ENCODE results near the gene SPRYD7.
A peak's percentile ranks its signal among the peaks of the same experiment; 100 is the strongest.
"Not testable (repeated sequence)": the region's sequence is repeated elsewhere in the genome, so short reads cannot be mapped to it uniquely, and the experiment has no call there.

SPRYD7 gene

DNA sequence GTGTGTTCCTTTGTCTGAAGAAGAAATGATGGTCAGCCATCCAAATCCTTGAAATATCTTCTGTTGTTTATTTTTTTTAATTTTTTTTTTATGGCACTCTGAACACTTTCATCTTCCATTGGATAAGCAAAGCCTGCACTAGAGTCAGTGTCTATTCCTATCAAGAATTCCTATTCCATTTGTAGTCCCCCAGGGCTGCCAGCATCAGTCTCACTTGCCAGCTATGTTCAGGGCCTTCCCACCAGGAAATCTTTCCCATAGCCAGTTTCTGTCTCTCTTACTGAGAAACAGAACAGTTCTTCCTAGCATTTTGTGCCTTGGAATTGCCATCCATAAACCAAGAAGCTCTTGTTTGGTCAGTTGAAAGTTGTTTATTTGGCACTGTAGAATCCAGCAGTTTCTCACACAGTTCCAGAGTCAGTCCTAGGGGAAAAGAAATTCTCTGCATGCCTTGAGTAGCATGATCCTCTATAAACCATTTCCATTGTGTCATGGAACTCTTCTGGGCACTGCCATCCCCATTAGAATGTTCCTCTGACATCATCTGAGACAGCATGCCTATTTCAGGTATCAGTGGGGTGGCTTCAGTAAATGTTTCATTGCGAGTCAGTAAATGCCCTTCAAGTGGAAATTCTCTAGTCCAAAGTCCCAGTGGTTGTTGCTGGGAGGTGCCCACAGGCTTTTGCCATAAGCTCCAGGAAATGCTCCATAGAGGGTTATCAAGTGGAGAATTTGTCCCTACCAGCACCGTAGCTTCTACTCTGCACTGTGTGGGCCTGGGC lies 18.7 kb upstream of the SPRYD7 start:
- Histone ChIP-seq H3K4me3 (ENCODE audit: insufficient read depth, low read depth, low read length, poor library complexity, severe bottlenecking) (no peak overlapping the region), H3K27ac (ENCODE audit: insufficient read depth, low read length, poor library complexity, severe bottlenecking) (no peak overlapping the region), H3K9me3 (ENCODE audit: control insufficient read depth, low read length) (no peaks in the 10 kb centered on the region), H3K4me1 (ENCODE audit: control insufficient read depth, insufficient read depth, low read length, poor library complexity, severe bottlenecking) (no peaks in the 10 kb centered on the region), H3K36me3 (ENCODE audit: control insufficient read depth, insufficient read depth, low read length) (no peaks in the 10 kb centered on the region), H3K27me3 (replicated peaks; ENCODE audit: control insufficient read depth, insufficient read depth, low read length, poor library complexity, severe bottlenecking) (no peaks in the 10 kb centered on the region)
- no peak for DNase-seq

- Histone ChIP-seq H3K36me3 (ENCODE audit: control insufficient read depth, insufficient read depth, low read length) (no peaks in the 10 kb centered on the region), H3K27ac (ENCODE audit: insufficient read depth, low read length, poor library complexity, severe bottlenecking) (no peak overlapping the region), H3K27me3 (replicated peaks; ENCODE audit: control insufficient read depth, insufficient read depth, low read length, poor library complexity, severe bottlenecking) (no peaks in the 10 kb centered on the region), H3K4me1 (ENCODE audit: control insufficient read depth, insufficient read depth, low read length, poor library complexity, severe bottlenecking) (no peaks in the 10 kb centered on the region), H3K9me3 (ENCODE audit: control insufficient read depth, low read length) (no peaks in the 10 kb centered on the region), H3K4me3 (ENCODE audit: insufficient read depth, low read depth, low read length, poor library complexity, severe bottlenecking) (no peak overlapping the region)
- DNase-seq, result no peak
Observed at GRCh38 chr13:49953560-49953959, 17.4 kb upstream of the SPRYD7 start.

- H3K4me1 ChIP-seq (ENCODE audit: control insufficient read depth, insufficient read depth, low read length, poor library complexity, severe bottlenecking), result no peaks in the 10 kb centered on the region
- H3K4me3 ChIP-seq (ENCODE audit: insufficient read depth, low read depth, low read length, poor library complexity, severe bottlenecking), result no peak overlapping the region
- no peaks in the 10 kb centered on the region for H3K36me3 ChIP-seq (ENCODE audit: control insufficient read depth, insufficient read depth, low read length)
- no peak for DNase-seq
- H3K27me3 ChIP-seq (replicated peaks; ENCODE audit: control insufficient read depth, insufficient read depth, low read length, poor library complexity, severe bottlenecking), result no peaks in the 10 kb centered on the region
- H3K27ac ChIP-seq (ENCODE audit: insufficient read depth, low read length, poor library complexity, severe bottlenecking), result no peak overlapping the region
- H3K9me3 ChIP-seq (ENCODE audit: control insufficient read depth, low read length), result no peaks in the 10 kb centered on the region
Observed at GRCh38 chr13:49951754-49952535, 15.8 kb upstream of the SPRYD7 start.

GRCh38 chr13:49948777-49949270 lies 12.7 kb upstream of the SPRYD7 start:
- not testable (repeated sequence) for H3K4me3 ChIP-seq (ENCODE audit: insufficient read depth, low read depth, low read length, poor library complexity, severe bottlenecking); DNase-seq; H3K27ac ChIP-seq (ENCODE audit: insufficient read depth, low read length, poor library complexity, severe bottlenecking); H3K36me3 ChIP-seq (ENCODE audit: control insufficient read depth, insufficient read depth, low read length); H3K9me3 ChIP-seq (ENCODE audit: control insufficient read depth, low read length); H3K27me3 ChIP-seq (replicated peaks; ENCODE audit: control insufficient read depth, insufficient read depth, low read length, poor library complexity, severe bottlenecking); H3K4me1 ChIP-seq (ENCODE audit: control insufficient read depth, insufficient read depth, low read length, poor library complexity, severe bottlenecking)

GRCh38 chr13:49939321-49939720 lies 3.2 kb upstream of the SPRYD7 start:
- peaks cover 12% of the 10 kb centered on the region for H3K4me1 ChIP-seq (ENCODE audit: control insufficient read depth, insufficient read depth, low read length, poor library complexity, severe bottlenecking)
- DNase-seq, result no peak
- H3K9me3 ChIP-seq (ENCODE audit: control insufficient read depth, low read length), result no peaks in the 10 kb centered on the region
- no peaks in the 10 kb centered on the region for H3K36me3 ChIP-seq (ENCODE audit: control insufficient read depth, insufficient read depth, low read length)
- no peak overlapping the region for H3K27ac ChIP-seq (ENCODE audit: insufficient read depth, low read length, poor library complexity, severe bottlenecking)
- H3K4me3 ChIP-seq (ENCODE audit: insufficient read depth, low read depth, low read length, poor library complexity, severe bottlenecking), result no peak overlapping the region
- no peaks in the 10 kb centered on the region for H3K27me3 ChIP-seq (replicated peaks; ENCODE audit: control insufficient read depth, insufficient read depth, low read length, poor library complexity, severe bottlenecking)

- H3K9me3 ChIP-seq (ENCODE audit: control insufficient read depth, low read length), result no peaks in the 10 kb centered on the region
- peaks cover 12% of the 10 kb centered on the region for H3K4me1 ChIP-seq (ENCODE audit: control insufficient read depth, insufficient read depth, low read length, poor library complexity, severe bottlenecking)
- no peaks in the 10 kb centered on the region for H3K36me3 ChIP-seq (ENCODE audit: control insufficient read depth, insufficient read depth, low read length)
- H3K27me3 ChIP-seq (replicated peaks; ENCODE audit: control insufficient read depth, insufficient read depth, low read length, poor library complexity, severe bottlenecking), result no peaks in the 10 kb centered on the region
- DNase-seq, result no peak
- no peak overlapping the region for H3K4me3 ChIP-seq (ENCODE audit: insufficient read depth, low read depth, low read length, poor library complexity, severe bottlenecking)
- no peak overlapping the region for H3K27ac ChIP-seq (ENCODE audit: insufficient read depth, low read length, poor library complexity, severe bottlenecking)
Observed at GRCh38 chr13:49938921-49939320, 2.8 kb upstream of the SPRYD7 start.

GRCh38 chr13:49938314-49938713 lies 2.2 kb upstream of the SPRYD7 start:
- no peak overlapping the region for H3K27ac ChIP-seq (ENCODE audit: insufficient read depth, low read length, poor library complexity, severe bottlenecking)

DNA sequence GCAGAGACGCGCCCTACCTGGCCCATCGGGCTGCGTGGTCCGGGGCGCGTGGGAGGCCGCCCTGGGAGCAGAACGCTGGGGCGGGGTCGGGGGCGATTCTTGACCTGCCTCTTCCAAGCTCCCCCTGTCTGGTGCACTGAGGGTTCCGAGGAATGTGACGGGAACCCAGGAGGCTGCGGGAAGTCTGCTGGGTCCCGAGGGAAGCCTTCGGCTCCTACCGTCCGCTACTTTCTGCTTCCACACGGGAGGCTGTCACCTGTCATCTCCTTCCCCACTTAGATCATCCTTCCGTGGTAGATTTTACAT lies 781 bp upstream of the SPRYD7 start:
- Histone ChIP-seq H3K4me1 (ENCODE audit: control insufficient read depth, insufficient read depth, low read length, poor library complexity, severe bottlenecking) (peaks cover 12% of the 10 kb centered on the region), H3K9me3 (ENCODE audit: control insufficient read depth, low read length) (no peaks in the 10 kb centered on the region), H3K36me3 (ENCODE audit: control insufficient read depth, insufficient read depth, low read length) (no peaks in the 10 kb centered on the region), H3K27me3 (replicated peaks; ENCODE audit: control insufficient read depth, insufficient read depth, low read length, poor library complexity, severe bottlenecking) (no peaks in the 10 kb centered on the region), H3K4me3 (ENCODE audit: insufficient read depth, low read depth, low read length, poor library complexity, severe bottlenecking) (peak overlapping the region; percentile 97), H3K27ac (ENCODE audit: insufficient read depth, low read length, poor library complexity, severe bottlenecking) (peak overlapping the region; percentile 60)
- no peak for DNase-seq

More at GRCh38 chr13:49938314-49938713, 2.2 kb upstream of the SPRYD7 start:
- no peak overlapping the region for H3K4me3 ChIP-seq (ENCODE audit: insufficient read depth, low read depth, low read length, poor library complexity, severe bottlenecking)
- DNase-seq, result no peak
- H3K27me3 ChIP-seq (replicated peaks; ENCODE audit: control insufficient read depth, insufficient read depth, low read length, poor library complexity, severe bottlenecking), result no peaks in the 10 kb centered on the region
- H3K9me3 ChIP-seq (ENCODE audit: control insufficient read depth, low read length), result no peaks in the 10 kb centered on the region
- H3K4me1 ChIP-seq (ENCODE audit: control insufficient read depth, insufficient read depth, low read length, poor library complexity, severe bottlenecking), result peaks cover 12% of the 10 kb centered on the region
- no peaks in the 10 kb centered on the region for H3K36me3 ChIP-seq (ENCODE audit: control insufficient read depth, insufficient read depth, low read length)

- peak overlapping the region; percentile 51 for H3K27ac ChIP-seq (ENCODE audit: insufficient read depth, low read length, poor library complexity, severe bottlenecking)
- H3K27me3 ChIP-seq (replicated peaks; ENCODE audit: control insufficient read depth, insufficient read depth, low read length, poor library complexity, severe bottlenecking), result no peaks in the 10 kb centered on the region
- H3K4me3 ChIP-seq (ENCODE audit: insufficient read depth, low read depth, low read length, poor library complexity, severe bottlenecking), result peak overlapping the region; percentile 97
- H3K9me3 ChIP-seq (ENCODE audit: control insufficient read depth, low read length), result no peaks in the 10 kb centered on the region
- peaks cover 12% of the 10 kb centered on the region for H3K4me1 ChIP-seq (ENCODE audit: control insufficient read depth, insufficient read depth, low read length, poor library complexity, severe bottlenecking)
- no peaks in the 10 kb centered on the region for H3K36me3 ChIP-seq (ENCODE audit: control insufficient read depth, insufficient read depth, low read length)
- peak in 2 of 3 donors; percentile 12 to 25 for DNase-seq
Observed at GRCh38 chr13:49935171-49936074, 717 bp downstream of the SPRYD7 start.

Data from effector memory CD4-positive, alpha-beta T cell (primary cell).